Panc1 (cell line): ENCODE data around the gene SSC4D. TPM values are rescaled to one million over a fixed set of nuclear protein-coding genes. Genes with fewer than 3 reads are reported as not detected.

Experiments used
- ATAC-seq: fragments of 200-7000 bp; cut with Tn5 transposase; 2 replicates; pipeline ENCODE4 v1.9.1; 2020; ENCODE audit warnings: mild to moderate bottlenecking, moderate library complexity
- BruUV-seq: library from RNA; stranded (reverse); fragments of 400-500 nt; replicated peaks from 2 replicates; lab custom pipeline; 2021; lab: Mats Ljungman, UMichigan
- CTCF ChIA-PET: fragments of 300-600 bp; sonication (Branson Sonifier 250); formaldehyde crosslinking; loops from one replicate; lab custom pipeline; 2022; ENCODE audit warnings: antibody characterized with exemption; lab: Charles Lee
- POLR2A ChIA-PET: fragments of 300-600 bp; sonication (Branson Sonifier 250); formaldehyde crosslinking; loops from one replicate; lab custom pipeline; 2022; ENCODE audit warnings: antibody characterized with exemption; lab: Charles Lee
- DNase-seq: peaks from one replicate; pipeline ENCODE4 v3.0.0-alpha.2; 2010; ENCODE audit warnings: low read depth, low spot score
- H3K27ac ChIP-seq: 2 replicates; pipeline ENCODE4 v1.5.1; 2011; ENCODE audit warnings: mild to moderate bottlenecking, low read length, inconsistent platforms
- H3K27me3 ChIP-seq: fragments of 200-500 bp; sonication (Bioruptor generic); 2 replicates; pipeline ENCODE4 v1.6.0; 2014; ENCODE audit warnings: low read length, inconsistent platforms; ENCODE audit not compliant: control insufficient read depth, insufficient read depth
- H3K36me3 ChIP-seq: fragments of 200-500 bp; sonication (Bioruptor generic); 2 replicates; pipeline ENCODE4 v1.5.1; 2014; ENCODE audit warnings: inconsistent platforms, mild to moderate bottlenecking, low read length, moderate library complexity; ENCODE audit not compliant: control insufficient read depth, insufficient read depth
- H3K4me1 ChIP-seq: 2 replicates; pipeline ENCODE4 v1.5.1; 2011; ENCODE audit warnings: inconsistent platforms, mild to moderate bottlenecking, low read length, moderate library complexity; ENCODE audit not compliant: control insufficient read depth, insufficient read depth
- H3K4me3 ChIP-seq, 2 experiments: 2 replicates each; pipeline ENCODE4 v1.5.1; 2011 to 2012; ENCODE audit warnings: low read depth in 2 of 2, low read length in 2 of 2, mild to moderate bottlenecking in 2 of 2, inconsistent platforms in 1 of 2, moderate library complexity in 1 of 2
- H3K9me3 ChIP-seq: fragments of 200-500 bp; sonication (Bioruptor generic); 2 replicates; pipeline ENCODE4 v1.5.1; 2014; ENCODE audit warnings: low read depth, mild to moderate bottlenecking, inconsistent platforms, low read length, moderate library complexity; ENCODE audit not compliant: control insufficient read depth, insufficient read depth
- POLR2AphosphoS5 ChIP-seq: IDR thresholded peaks from 2 replicates; pipeline ENCODE4 v1.6.1; 2012; ENCODE audit warnings: mild to moderate bottlenecking, low read depth, low read length, moderate library complexity
- SIN3A ChIP-seq: IDR thresholded peaks from 2 replicates; pipeline ENCODE4 v1.6.1; 2012; ENCODE audit warnings: low read depth, mild to moderate bottlenecking, low read length, moderate library complexity, borderline replicate concordance; ENCODE audit not compliant: insufficient read depth
- TCF7L2 ChIP-seq: IDR thresholded peaks from 2 replicates; pipeline ENCODE4 v1.6.1; 2011; ENCODE audit warnings: mild to moderate bottlenecking, low read depth, low read length, inconsistent platforms
- in situ Hi-C: cut with HindIII; loops from 2 replicates; pipeline ENCODE4 v1.10.0; 2016; ENCODE audit warnings: low sequenced_read_pairs, low pct_unique_long_range_greater_than_20kb
- intact Hi-C: fragments of 100-400 bp; cut with micrococcal nuclease; formaldehyde crosslinking; loops from one replicate; pipeline ENCODE4 v1.10.0; 2022; ENCODE audit not compliant: unreplicated experiment
- total RNA-seq: library from RNA; stranded (reverse); gene quantifications from one replicate; pipeline ENCODE4 v1.2.1, GENCODE V29; 2021; ENCODE audit not compliant: unreplicated experiment
- TF ChIP-seq, protein P1 (sequence below): fragments of 450-650 bp; IDR thresholded peaks from 2 replicates; pipeline ENCODE4 v1.5.1; 2017; ENCODE audit warnings: mild to moderate bottlenecking
- TF ChIP-seq, protein P2 (sequence below), 2 experiments: IDR thresholded peaks; 2 replicates each; pipeline ENCODE4 v1.6.1; 2011 to 2012; ENCODE audit warnings: low read depth in 2 of 2, control low read depth in 1 of 2, low read length in 1 of 2, mild to moderate bottlenecking in 1 of 2, moderate library complexity in 1 of 2; ENCODE audit not compliant: insufficient read depth in 1 of 2

Gene SSC4D
- total RNA-seq, 1 experiment from 2014 or later, result 1.6 TPM

DNA sequence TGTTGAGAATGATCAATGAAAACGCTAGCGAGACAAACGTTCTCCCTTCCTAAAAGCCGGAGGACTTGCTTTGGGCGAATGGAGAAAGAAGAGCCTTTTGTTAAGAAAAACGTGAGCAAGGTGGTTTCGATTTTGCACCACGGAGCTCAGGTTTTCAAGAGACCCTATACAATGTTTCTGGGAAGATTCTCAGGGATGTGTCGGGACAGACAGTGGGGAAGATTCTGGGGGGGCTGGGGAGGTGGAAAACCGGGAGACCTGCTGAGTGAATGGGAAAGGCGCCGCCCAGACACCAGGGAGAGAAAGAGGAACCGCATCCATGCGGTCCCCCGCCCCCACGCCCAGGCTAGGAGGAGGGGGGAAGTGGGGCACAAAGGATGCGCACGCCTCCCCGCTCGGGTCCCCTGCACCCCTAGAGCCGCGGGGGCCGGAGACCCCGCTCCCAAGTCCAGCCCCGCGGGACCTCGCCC lies 51.5 kb downstream of the SSC4D start:
- ChIA-PET POLR2A (interaction anchor here (0.6 kb wide), 1 partner anchor 56 kb away, joined by 3 read pairs; no protein-coding TSS in a partner anchor), CTCF (no interaction called here)
- in situ Hi-C loops, result no loop called here
- no TSS peak for BruUV-seq
- no peak for DNase-seq
- ATAC-seq, result peak; percentile 15; the same call in 1 of the 2 replicates
- Histone ChIP-seq H3K4me1 (peaks cover 25% of the 10 kb centered on the region), H3K36me3 (peaks cover 19% of the 10 kb centered on the region), H3K27me3 (no peaks in the 10 kb centered on the region), H3K4me3 (peak overlapping the region; percentile 87 to 99), H3K27ac (peak overlapping the region; percentile 96), H3K9me3 (no peaks in the 10 kb centered on the region)
- no peak for TF ChIP-seq TCF7L2
- TF ChIP-seq SIN3A, result 0 out of 2 replicates have a peak, but pooled peaks have one; percentile 27
- intact Hi-C loops, result no loop called here

- DNase-seq (no peak), ATAC-seq (no peak)
- in situ Hi-C loops, result no loop called here
- peak overlapping the region; percentile 96 for H3K27ac ChIP-seq
- POLR2A ChIA-PET, result interaction anchor here (0.6 kb wide), 1 partner anchor 56 kb away, joined by 3 read pairs; no protein-coding TSS in a partner anchor
- BruUV-seq, result no TSS peak
- intact Hi-C loops, result no loop called here
- H3K36me3 ChIP-seq, result peaks cover 19% of the 10 kb centered on the region
- TF ChIP-seq, protein P1, sequence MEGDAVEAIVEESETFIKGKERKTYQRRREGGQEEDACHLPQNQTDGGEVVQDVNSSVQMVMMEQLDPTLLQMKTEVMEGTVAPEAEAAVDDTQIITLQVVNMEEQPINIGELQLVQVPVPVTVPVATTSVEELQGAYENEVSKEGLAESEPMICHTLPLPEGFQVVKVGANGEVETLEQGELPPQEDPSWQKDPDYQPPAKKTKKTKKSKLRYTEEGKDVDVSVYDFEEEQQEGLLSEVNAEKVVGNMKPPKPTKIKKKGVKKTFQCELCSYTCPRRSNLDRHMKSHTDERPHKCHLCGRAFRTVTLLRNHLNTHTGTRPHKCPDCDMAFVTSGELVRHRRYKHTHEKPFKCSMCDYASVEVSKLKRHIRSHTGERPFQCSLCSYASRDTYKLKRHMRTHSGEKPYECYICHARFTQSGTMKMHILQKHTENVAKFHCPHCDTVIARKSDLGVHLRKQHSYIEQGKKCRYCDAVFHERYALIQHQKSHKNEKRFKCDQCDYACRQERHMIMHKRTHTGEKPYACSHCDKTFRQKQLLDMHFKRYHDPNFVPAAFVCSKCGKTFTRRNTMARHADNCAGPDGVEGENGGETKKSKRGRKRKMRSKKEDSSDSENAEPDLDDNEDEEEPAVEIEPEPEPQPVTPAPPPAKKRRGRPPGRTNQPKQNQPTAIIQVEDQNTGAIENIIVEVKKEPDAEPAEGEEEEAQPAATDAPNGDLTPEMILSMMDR, result no peak
- TF ChIP-seq, protein P2, sequence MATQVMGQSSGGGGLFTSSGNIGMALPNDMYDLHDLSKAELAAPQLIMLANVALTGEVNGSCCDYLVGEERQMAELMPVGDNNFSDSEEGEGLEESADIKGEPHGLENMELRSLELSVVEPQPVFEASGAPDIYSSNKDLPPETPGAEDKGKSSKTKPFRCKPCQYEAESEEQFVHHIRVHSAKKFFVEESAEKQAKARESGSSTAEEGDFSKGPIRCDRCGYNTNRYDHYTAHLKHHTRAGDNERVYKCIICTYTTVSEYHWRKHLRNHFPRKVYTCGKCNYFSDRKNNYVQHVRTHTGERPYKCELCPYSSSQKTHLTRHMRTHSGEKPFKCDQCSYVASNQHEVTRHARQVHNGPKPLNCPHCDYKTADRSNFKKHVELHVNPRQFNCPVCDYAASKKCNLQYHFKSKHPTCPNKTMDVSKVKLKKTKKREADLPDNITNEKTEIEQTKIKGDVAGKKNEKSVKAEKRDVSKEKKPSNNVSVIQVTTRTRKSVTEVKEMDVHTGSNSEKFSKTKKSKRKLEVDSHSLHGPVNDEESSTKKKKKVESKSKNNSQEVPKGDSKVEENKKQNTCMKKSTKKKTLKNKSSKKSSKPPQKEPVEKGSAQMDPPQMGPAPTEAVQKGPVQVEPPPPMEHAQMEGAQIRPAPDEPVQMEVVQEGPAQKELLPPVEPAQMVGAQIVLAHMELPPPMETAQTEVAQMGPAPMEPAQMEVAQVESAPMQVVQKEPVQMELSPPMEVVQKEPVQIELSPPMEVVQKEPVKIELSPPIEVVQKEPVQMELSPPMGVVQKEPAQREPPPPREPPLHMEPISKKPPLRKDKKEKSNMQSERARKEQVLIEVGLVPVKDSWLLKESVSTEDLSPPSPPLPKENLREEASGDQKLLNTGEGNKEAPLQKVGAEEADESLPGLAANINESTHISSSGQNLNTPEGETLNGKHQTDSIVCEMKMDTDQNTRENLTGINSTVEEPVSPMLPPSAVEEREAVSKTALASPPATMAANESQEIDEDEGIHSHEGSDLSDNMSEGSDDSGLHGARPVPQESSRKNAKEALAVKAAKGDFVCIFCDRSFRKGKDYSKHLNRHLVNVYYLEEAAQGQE (IDR thresholded peaks at IDR 0.05; ENCODE audit: insufficient read depth in 1 of 2, low read depth in 2 of 2, low read length in 1 of 2), result no peak
- TF ChIP-seq POLR2AphosphoS5, result no peak
- no peak for TF ChIP-seq TCF7L2
- TF ChIP-seq SIN3A, result no peak
- CTCF ChIA-PET, result no interaction called here
- no peaks in the 10 kb centered on the region for H3K27me3 ChIP-seq
- peaks cover 25% of the 10 kb centered on the region for H3K4me1 ChIP-seq
- no peaks in the 10 kb centered on the region for H3K9me3 ChIP-seq
- H3K4me3 ChIP-seq, result peak overlapping the region; percentile 87 to 99
Measured at GRCh38 chr7:76357475-76358010, 52.0 kb downstream of the SSC4D start.

- H3K27me3 ChIP-seq, result no peaks in the 10 kb centered on the region
- intact Hi-C loops, result no loop called here
- CTCF ChIA-PET, result no interaction called here
- peaks cover 25% of the 10 kb centered on the region for H3K4me1 ChIP-seq
- H3K9me3 ChIP-seq, result no peaks in the 10 kb centered on the region
- no peak for ATAC-seq
- peaks cover 19% of the 10 kb centered on the region for H3K36me3 ChIP-seq
- no peak for DNase-seq
- H3K27ac ChIP-seq, result peak overlapping the region; percentile 96
- in situ Hi-C loops, result no loop called here
- peak overlapping the region; percentile 87 to 99 for H3K4me3 ChIP-seq
- POLR2A ChIA-PET, result no interaction called here
- TSS peak; percentile 79 for BruUV-seq
- TF ChIP-seq SIN3A, result no peak
Measured at GRCh38 chr7:76356823-76357222, 52.7 kb downstream of the SSC4D start.
